Non-pigmented ciliary epithelial cell (primary cell): ENCODE measurements around the gene ALX4.

Source experiments
- DNase-seq: peaks from one replicate; pipeline ENCODE4 v3.0.0-alpha.2; 2010; ENCODE audit warnings: low read depth

Gene ALX4

DNA sequence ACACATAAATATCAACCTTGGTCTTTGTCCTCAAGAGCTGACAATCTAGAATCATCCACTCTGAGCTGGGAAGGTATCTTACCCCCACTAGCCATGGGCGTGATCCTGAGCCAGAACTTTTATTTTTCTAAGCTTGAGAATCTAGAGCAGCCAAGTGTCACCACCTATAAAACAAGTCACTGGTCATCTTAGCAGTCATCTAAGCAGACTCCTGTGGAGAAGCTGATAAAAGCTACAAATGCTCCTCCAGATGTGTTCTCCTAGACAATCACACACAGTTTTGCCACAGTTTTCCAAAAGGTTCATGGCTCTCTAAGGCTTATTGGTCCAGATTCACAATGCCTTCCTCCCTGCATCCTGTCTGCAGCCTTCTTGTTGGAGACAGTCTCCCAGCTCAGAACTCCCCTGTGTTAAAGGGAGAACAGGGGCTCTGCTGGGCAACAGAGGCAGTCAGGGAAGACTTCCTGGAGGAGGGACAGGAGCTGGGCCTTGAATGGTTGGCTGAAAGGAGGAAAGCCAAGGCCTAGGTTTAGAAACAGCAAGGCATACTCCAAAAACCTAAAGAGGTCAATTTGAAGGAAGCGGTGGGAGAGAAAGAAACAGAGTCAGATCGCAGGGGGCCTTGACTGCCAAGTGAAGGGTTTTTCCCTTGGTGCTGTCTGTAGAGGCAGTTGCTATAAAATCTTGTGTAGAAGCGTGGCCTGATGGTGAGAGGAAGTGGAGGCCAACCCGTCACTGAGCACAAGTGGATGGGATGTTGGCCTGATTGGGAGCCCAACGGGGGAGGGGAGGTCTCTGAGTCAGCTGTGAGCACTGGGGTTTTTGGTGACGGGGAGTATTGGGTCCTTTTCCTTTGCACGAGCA is 42.0 kb downstream of the ALX4 start:
- DNase-seq: no peak

DNA sequence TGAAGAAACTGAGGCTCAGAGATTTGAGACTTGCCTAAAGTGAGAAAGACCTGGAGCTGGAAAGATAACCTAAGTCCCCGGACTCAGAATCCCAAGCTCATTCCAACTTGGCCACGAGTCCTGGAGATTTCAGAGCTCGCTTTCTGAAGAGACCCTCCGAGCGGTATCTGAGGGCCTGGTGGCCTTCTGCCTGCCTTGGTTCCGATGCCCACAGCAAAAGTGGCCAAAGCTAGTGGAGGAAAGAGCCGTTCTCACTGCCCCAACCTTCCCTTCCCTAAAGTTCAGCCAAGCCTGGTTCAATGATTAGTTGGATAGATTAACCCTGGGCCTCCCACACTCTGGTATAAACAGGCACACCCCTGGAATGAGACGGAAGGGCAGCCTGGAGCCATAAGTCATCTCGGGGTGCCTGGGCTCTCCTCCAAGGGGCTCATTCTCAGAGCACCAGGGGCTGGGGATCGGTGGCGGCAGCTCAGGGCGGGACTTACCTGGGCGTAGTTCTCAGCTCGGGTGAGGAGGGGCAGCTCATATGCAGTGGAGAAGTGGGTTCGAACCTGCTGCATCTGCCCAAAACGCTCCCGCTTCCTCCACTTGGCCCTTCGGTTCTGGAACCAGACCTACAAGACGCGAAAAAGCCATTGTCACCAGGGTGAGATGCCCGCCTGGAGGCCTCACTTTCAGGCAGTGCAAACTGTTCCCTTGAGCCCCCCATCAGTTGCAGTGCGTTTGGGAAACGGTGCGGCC is 42.8 kb downstream of the ALX4 start:
- DNase-seq: no peak

DNA sequence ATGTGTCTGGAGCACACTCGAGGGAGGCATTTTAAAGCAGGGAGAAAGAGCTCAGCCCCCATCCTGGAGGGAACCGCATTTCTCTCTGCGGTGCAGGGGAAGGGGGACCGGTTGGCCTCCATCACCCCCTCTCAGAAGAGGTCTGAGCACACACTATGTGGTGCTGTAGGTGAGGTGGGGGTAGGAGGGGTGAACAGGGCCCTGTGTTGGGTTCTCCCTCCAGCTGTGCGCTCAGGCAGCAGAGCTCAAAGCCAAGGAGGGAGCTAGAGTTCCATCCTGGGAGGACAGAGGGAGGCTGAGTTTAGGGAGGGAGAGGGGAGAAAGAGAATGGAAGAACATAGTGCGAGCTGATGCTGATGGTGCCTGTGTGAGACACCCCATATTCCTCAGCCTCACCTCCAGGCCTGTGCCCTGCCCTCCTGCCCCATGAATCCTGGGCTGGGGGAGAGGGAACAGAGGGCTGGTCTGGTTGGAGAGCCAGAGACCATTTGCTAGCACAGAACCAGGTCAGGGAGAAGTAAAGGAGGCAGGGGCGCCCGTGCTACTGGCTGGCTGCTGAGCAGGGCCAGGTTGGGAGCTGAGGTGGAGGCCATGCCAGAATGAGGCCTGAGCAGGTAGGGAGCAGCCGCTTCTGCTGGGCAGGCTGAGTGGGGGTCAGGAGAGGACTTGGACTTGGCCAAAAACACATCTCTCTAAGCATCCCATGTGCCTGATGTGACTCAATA is 43.7 kb downstream of the ALX4 start:
- DNase-seq: no peak

DNA sequence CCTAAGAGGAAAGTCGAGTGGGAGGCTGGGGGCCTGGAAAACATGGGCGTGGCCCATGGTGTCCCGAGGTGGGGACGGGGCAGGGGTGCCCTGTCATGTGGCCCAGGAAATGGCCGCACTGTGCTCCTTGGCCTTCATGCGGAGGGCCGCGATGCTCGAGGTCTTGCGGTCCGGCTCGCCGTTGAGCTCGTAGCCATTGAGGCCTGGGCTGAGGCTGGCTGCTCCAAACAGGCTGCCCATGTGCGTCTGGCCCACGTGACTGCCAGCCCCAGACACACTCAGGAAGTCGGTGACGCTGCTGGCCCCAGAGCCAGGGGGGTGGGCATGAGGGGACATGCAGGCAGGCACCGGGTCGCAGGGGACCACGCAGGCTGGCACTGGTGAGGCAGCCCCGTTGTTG is 45.2 kb downstream of the ALX4 start:
- DNase-seq: no peak

DNA sequence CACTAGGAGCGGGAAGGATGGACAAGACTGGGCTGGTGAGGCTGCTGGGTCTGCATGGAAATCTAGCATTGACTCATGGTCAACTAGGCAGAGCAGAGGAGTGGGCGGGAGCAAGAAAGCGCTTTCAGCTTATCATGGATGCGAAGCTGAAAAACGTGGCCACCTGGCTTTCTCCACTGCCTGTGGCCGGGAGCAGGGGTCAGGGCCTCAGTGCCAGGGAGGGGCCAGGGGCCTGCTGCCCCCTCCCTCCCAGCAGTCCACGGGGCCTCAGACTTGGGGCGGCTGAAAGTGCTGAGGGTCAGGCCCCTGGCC is 45.5 kb downstream of the ALX4 start:
- DNase-seq: no peak

DNA sequence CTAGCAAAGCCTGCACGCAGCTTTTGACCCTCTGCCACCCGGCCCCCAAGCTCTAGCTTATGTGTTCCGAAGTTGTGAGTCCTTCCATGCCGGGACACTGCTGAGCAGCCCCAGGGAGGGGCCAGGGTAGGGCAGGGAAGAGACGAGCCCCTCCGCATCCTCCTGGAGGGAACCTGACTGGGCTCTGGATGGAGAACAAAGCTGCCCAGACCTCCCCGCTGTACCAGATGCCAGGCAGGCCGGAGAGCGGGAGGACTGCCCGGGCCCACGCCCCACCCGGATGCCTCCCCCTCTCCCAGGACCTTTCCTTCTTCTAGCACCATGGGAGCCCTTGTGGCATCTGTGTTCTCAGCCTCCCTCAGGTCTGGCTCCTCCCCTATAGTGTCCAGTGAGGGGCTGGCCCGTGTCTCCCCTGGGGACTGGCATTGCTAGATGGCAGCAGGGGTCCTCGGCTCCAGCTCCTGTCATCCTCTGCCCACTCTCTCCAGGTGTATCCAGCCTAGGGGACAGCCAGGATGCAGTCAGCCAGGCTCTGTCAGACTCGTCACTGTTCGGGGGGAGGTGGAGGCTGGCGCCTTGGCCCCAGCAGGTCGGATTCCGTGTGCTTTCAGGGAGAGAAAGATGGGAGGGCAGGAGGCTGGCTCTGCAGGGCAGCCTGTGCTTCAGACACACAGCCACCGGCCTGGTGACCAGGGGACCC is 46.1 kb downstream of the ALX4 start:
- DNase-seq: no peak

DNA sequence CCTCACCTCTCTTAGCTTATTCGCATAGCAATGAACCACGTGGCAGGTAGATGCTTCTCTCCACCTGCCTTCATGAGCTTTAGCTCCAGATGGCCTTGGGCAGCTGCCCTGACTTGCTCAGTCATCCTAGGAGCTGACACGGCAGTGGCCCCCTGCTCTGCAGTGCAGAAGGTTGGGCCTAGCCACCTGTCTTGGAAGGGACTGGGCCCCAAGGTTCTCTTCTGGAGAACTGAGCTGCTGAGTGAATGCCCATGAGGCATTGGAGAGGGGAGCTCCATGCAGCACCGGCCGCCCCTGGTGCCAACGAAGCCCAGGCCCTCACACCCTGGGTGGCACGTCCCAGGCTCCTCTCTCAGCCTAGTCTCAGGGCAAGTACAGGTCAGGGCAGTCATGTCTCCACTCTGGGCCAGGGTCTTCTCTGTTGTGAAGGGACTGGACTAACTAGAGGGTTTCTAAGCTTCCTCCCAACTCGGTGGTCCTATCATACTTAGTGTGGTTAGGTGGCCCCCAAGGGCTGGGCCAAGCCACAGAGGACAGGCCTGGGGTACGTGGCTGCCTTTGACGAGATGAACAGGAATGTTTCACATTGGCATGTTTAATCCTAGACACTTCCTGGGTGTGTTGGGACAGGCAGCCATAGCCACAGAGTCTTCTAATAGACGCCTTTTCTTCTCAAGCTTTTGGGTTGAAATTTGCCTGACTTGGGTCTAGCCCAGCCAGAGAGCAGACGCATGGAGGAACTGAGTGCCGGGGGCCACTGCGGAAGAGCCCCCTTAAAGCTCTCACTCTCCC is 47.9 kb downstream of the ALX4 start:
- DNase-seq: no peak

DNA sequence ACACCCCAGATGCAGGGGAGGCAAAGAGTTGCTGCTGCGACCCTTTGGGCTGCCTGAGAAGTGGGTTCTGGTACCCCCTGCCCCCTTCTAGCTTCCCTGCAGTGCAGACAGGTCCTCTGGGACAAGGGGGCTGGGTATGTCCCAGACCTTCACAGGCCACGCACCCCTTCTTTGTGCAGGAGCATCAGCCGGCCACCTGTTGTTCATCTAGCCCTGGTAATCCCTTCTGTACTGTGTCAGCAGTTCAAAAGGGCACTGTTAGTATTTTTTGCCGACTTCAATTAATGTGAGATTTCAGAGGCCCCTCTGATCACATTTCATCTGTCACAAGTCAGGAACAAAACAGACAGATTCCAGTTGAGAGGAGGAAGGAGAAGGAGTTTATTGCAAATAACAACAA is 49.9 kb downstream of the ALX4 start:
- no peak for DNase-seq

DNA sequence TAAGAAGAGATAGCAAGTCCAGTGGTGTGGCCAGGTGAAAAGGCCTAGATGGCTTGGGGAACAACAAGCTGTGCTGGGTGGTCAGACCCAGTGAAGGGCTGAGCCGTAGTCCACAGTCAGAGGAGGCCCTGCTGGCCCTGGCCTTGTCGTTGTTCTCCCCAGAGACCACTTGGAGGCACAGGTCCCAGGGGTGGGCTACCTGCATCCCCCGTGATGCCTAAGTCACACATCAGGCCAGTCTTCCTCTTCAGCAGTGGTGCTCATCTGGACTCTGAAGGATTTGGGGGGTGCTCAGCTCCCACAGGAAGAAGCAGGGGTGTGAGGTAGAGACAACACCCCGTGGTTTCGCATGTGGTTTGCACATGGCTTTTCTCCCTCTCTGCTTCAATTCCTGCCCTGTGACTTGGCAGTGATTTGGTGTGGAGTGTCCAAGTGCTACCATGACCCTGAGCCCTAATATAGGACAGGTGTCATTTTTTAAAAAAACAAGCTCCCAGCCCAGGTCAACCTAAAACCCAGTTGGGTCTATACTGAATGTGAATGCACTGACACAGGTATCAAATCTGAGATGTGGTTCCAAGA is 51.0 kb downstream of the ALX4 start:
- DNase-seq: no peak

DNA sequence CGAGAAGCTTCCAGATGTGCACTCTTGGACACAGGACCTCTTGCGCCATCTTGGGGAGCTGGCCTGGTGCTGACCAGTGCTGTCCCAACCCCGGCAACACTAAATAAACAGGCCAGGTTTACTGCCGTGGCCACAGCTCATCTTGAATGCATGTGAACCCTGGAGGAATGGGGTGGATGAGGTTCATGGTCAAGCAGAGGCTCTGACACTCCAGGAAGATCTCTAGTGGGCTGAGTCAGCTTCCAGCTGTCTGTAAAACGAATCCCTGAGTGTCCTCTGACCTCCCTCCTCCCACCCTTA is 51.8 kb downstream of the ALX4 start:
- no peak for DNase-seq

DNA sequence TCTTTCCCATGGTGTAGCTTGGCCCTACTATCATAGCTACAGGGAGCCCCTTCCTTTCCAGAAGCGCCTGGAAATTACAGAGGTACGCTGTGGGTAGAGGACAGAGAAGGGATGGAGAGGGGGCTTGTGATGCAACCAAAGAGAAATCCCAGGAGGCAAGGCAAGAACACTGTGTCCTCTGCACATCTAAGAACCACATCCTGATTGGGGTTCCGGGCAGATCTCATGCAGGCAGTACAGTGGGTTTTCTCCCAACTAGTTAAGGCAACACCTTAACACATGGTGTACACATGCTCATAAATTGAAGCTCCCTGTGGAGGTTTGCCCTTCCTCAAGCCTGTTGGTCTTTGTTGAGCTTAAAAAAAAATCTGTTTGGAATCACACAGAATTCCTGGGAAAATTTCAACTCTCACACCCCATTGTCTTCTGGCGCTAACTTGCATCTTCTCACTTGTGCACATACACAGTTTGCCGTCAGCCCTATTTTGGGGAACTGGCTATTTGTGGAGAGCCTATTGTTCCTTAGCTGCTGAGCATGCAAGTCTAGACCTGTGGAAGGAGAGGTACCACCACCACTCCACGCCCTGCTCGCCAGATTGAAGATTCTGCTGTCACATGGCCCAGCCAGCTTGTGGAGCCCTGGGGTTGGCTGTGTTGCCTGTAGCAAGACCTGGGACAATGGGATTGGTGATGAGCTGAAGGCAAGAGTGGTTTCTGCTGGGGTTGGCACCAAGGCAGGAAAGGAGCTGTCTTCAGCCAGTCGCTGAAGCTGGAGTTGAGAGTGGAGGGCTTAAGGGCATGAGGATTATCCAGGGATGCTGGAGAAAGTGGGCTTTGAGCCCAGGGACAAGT is 52.4 kb downstream of the ALX4 start:
- DNase-seq: no peak

DNA sequence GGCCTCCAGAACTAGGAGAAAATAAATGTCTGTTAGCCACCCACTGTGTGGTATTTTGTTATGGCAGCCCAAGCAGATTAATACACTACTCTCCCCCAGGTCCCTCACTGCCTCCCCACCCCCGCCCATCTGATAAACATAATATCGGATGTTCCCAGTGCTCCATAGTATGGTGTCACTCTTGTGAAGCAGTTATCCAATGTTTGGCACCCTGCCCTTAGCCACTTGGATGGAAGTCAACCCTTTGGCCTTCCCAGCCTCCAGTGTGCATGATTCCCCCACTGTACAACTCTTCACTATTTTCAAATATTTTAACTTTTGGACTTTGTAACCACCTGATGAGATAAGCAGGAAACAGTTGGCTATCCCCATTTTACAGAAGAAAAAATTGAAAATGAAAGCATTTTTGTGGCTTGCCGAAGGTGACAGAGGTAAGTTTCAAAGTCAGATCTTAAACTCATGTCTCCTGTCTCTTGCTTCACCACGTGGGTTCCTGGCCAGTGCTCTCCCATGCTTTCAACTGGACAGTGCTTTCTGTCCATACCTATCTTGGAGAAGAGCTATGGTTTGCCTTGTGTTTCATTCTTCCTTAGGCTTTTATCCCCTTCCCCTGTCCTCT is 53.2 kb downstream of the ALX4 start:
- no peak for DNase-seq

DNA sequence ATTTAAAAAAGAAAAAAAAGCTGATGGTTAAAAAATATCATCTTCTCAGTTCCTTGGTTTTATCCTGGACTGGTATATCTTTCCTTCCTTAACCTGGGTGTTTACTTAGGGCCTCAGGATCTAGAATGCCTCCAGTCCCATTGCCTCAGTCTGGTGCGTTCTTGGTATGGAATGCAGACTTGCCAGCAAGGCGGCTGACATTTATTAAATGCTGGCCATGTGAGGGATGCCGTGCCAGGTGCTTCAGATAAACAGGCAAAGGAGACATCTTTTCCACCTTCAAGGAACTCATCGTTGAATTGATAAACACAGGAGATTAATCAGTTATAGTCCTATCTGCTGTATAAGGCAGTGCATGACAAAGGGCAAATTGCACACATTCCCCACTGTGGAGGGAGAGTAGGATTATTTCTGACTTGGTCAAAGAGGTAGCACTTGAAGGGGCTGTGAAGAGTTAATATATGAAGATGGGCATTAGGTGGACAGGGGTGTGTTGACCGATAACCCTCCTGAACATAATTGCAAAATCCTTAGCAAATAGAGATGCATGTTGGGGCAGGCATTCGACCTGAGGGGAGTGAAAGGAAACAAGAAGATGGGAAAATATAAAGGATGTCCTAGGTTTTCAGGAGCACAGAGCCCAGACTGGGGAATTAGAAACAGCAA is 54.4 kb downstream of the ALX4 start:
- DNase-seq: no peak

DNA sequence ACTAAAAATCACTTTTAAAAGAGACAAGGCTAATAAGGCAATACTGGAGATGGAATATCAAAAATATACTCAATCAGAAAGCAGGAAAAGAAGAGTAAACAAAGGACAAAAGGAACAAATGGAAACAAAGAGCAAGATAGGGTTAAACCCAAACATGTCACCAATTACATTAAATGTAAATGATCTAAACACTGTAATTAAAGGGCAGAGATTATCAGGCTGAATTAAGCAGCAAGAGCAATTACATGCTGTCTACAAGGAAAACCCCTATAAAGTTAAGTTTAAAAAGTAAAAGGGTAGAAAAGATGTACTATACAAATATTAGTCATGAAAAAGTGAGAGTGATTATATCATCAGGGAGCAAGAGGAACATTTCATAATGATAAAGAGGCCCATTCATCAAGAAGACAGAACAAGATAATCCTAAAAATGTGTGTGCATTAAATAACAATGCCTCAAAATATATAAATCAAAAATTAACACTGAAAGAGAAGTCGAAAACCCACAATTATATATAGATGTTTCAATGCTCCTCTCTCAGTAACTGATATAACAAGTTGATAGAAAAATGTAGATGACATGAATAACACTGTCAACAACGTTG is 56.8 kb downstream of the ALX4 start:
- DNase-seq: no peak

DNA sequence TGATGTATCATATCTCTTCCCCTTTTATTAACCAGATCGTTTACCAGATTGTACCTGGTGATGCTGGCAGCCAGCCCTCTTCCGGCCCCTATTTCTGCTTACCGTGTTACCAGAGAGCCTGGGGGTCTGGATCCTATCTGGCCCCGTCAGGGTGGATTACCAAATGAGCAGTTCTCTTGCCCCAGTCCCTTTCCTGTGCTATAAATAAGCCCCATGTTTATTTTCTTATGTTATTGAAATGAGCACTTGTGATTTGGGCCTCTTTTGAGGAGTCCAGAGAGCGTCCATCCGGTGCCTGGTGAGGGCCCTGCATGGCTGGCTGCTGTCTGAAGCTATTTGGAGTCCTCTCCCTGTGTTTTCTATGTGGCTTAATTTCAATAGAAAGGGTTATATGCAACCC is 59.5 kb downstream of the ALX4 start:
- no peak for DNase-seq

DNA sequence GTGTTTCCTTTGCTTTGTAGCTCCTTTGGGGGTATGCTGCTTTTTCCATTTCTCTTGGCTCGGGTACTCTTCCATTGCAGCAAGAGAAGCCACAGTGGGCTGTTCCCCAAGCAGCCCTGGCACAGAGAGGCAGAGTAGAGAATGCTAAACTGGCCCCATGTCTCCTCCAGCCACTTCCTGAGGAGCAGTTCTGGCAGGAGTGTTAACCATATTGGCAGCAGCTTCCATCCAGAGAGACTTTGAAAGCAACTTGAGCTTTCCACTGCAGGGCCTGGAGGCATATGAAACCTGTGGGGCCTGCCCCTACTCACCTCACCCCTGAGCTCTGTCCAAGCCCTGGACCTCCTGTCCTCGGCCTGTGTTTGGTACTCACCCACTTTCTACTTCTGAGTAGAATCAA is 61.8 kb downstream of the ALX4 start:
- no peak for DNase-seq

DNA sequence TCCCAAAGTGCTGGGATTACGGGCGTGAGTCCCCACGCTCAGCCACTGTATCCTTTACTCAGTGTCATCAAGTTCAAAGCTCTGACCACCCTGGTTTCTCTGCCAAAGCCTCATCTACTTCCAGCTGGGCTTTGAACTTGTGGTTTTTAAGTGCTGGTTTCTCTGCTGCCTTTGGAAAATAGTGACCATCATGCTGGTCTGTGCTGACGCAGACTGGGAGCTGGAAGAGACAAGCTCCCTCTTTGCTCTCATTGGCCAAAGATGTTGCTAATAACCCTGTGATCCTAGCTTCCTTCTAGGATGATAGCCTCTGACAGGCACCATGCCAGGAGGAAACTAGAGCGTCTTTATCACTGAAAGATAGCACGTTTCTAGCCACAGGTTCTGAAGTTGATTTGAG is 62.4 kb downstream of the ALX4 start:
- DNase-seq: no peak

DNA sequence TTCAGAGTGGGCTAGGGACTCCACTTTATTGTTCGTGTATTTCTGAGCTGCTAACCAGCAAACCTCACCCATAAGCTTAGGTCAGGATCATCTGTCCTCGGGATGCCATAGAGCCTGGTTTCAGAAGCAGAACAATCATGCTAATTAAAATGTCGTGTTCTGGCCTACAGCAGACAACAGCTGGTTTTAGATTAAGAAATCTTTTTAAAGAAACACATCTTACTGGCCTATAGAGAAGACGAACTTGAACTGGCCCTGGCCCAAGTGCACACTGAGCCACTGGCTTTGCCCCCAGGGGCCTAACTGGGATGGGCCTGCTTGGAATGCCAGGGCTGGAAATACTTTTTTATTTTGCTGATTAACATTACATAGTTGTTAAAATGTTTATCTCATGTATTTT is 63.2 kb downstream of the ALX4 start:
- DNase-seq: no peak
